H9 (cell line): ENCODE measurements around the gene BBS1. TPM values are rescaled to one million over a fixed set of nuclear protein-coding genes. Genes with fewer than 3 reads are reported as not detected.

Experiments used
- DNase-seq: peaks from one replicate; pipeline ENCODE4 v3.0.0-alpha.2; 2017
- H2AFZ ChIP-seq: one replicate; pipeline ENCODE4 v1.6.1; 2013; ENCODE audit warnings: mild to moderate bottlenecking, low read length, control low read depth, moderate library complexity
- H2AK5ac ChIP-seq: 2 replicates; pipeline ENCODE4 v1.6.1; 2013; ENCODE audit warnings: low read length, control low read depth, mixed read lengths; ENCODE audit not compliant: insufficient read length
- H2BK120ac ChIP-seq: one replicate; pipeline ENCODE4 v1.6.1; 2013; ENCODE audit warnings: low read depth, mild to moderate bottlenecking, low read length, control low read depth, inconsistent platforms; ENCODE audit not compliant: poor library complexity, severe bottlenecking
- H2BK12ac ChIP-seq: 2 replicates; pipeline ENCODE4 v1.6.1; 2013; ENCODE audit warnings: low read length, control low read depth, mixed read lengths, low read depth; ENCODE audit not compliant: insufficient read length
- H2BK15ac ChIP-seq: 2 replicates; pipeline ENCODE4 v1.6.1; 2013; ENCODE audit warnings: low read depth, low read length, control low read depth
- H2BK20ac ChIP-seq: one replicate; pipeline ENCODE4 v1.6.1; 2013; ENCODE audit warnings: low read depth, mild to moderate bottlenecking, low read length, control low read depth, inconsistent platforms; ENCODE audit not compliant: poor library complexity, severe bottlenecking
- H2BK5ac ChIP-seq: 2 replicates; pipeline ENCODE4 v1.6.1; 2013; ENCODE audit warnings: low read length, control low read depth, mixed read lengths; ENCODE audit not compliant: insufficient read length
- H3K14ac ChIP-seq: 2 replicates; pipeline ENCODE4 v1.6.1; 2013; ENCODE audit warnings: low read length, control low read depth; ENCODE audit not compliant: insufficient read depth
- H3K18ac ChIP-seq: 2 replicates; pipeline ENCODE4 v1.6.1; 2013; ENCODE audit warnings: low read depth, mild to moderate bottlenecking, mixed read lengths, low read length, control low read depth; ENCODE audit not compliant: insufficient read length
- H3K23ac ChIP-seq: 2 replicates; pipeline ENCODE4 v1.6.1; 2013; ENCODE audit warnings: low read length, control low read depth, mixed read lengths, low read depth; ENCODE audit not compliant: insufficient read length
- H3K23me2 ChIP-seq: 2 replicates; pipeline ENCODE4 v1.6.1; 2013; ENCODE audit warnings: low read depth, mild to moderate bottlenecking, mixed read lengths, low read length, control low read depth; ENCODE audit not compliant: insufficient read length, poor library complexity, severe bottlenecking
- H3K27ac ChIP-seq: 2 replicates; pipeline ENCODE4 v1.5.1; 2013; ENCODE audit warnings: low read length, control low read depth, mixed read lengths, low read depth; ENCODE audit not compliant: insufficient read length
- H3K27me3 ChIP-seq: 2 replicates; pipeline ENCODE4 v1.6.1; 2013; ENCODE audit warnings: low read length, control low read depth, inconsistent platforms; ENCODE audit not compliant: insufficient read depth
- H3K4ac ChIP-seq: 2 replicates; pipeline ENCODE4 v1.6.1; 2013; ENCODE audit warnings: low read depth, mild to moderate bottlenecking, control low read depth, inconsistent platforms, low read length, moderate library complexity
- H3K4me1 ChIP-seq: 2 replicates; pipeline ENCODE4 v1.6.1; 2013; ENCODE audit warnings: low read length, control low read depth, inconsistent platforms; ENCODE audit not compliant: insufficient read depth
- H3K4me2 ChIP-seq: 2 replicates; pipeline ENCODE4 v1.6.1; 2013; ENCODE audit warnings: low read length, control low read depth, mixed read lengths; ENCODE audit not compliant: insufficient read length, insufficient read depth
- H3K56ac ChIP-seq: 2 replicates; pipeline ENCODE4 v1.6.1; 2013; ENCODE audit warnings: low read depth, mild to moderate bottlenecking, mixed read lengths, low read length, control low read depth; ENCODE audit not compliant: insufficient read length
- H3K79me1 ChIP-seq: 2 replicates; pipeline ENCODE4 v1.6.1; 2013; ENCODE audit warnings: low read depth, mild to moderate bottlenecking, moderate library complexity, low read length, control low read depth, inconsistent platforms; ENCODE audit not compliant: insufficient read depth, poor library complexity, severe bottlenecking
- H3K79me2 ChIP-seq: 2 replicates; pipeline ENCODE4 v1.6.1; 2013; ENCODE audit warnings: low read length, control low read depth, inconsistent platforms; ENCODE audit not compliant: insufficient read depth
- H3K9ac ChIP-seq: 2 replicates; pipeline ENCODE4 v1.6.1; 2013; ENCODE audit warnings: low read length, control low read depth, mixed read lengths; ENCODE audit not compliant: insufficient read length; ENCODE audit errors: extremely low read depth
- H3K9me3 ChIP-seq: one replicate; pipeline ENCODE4 v1.6.1; 2013; ENCODE audit warnings: low read depth, low read length, inconsistent platforms; ENCODE audit not compliant: control insufficient read depth
- H3T11ph ChIP-seq: one replicate; pipeline ENCODE4 v1.6.1; 2013; ENCODE audit warnings: mild to moderate bottlenecking, low read length, control low read depth, inconsistent platforms
- H4K20me1 ChIP-seq: one replicate; pipeline ENCODE4 v1.6.1; 2013; ENCODE audit not compliant: control insufficient read depth, insufficient read length, insufficient read depth
- H4K5ac ChIP-seq: 2 replicates; pipeline ENCODE4 v1.6.1; 2013; ENCODE audit warnings: low read depth, mild to moderate bottlenecking, mixed read lengths, low read length, control low read depth; ENCODE audit not compliant: insufficient read length
- H4K8ac ChIP-seq: replicated peaks from 2 replicates; pipeline ENCODE4 v1.6.1; 2013; ENCODE audit warnings: low read length, control low read depth, mixed read lengths, low read depth; ENCODE audit not compliant: insufficient read length
- H4K91ac ChIP-seq: 2 replicates; pipeline ENCODE4 v1.6.1; 2013; ENCODE audit warnings: low read depth, mild to moderate bottlenecking, moderate library complexity, mixed read lengths, low read length, control low read depth; ENCODE audit not compliant: insufficient read length
- H3K27ac Mint-ChIP-seq, 3 experiments: 2 replicates in 2 of 3; 3 replicates in 1 of 3; pipeline ENCODE4 v1.8.0; 2020 to 2021; ENCODE audit warnings: mixed read lengths in 3 of 3, mild to moderate bottlenecking in 1 of 3, moderate library complexity in 1 of 3
- H3K27me3 Mint-ChIP-seq: 2 replicates; pipeline ENCODE4 v1.8.0; 2021; ENCODE audit warnings: low read depth, mild to moderate bottlenecking, moderate library complexity, mixed read lengths
- H3K36me3 Mint-ChIP-seq, 3 experiments: 2 replicates in 2 of 3; 3 replicates in 1 of 3; pipeline ENCODE4 v1.8.0; 2020 to 2021; ENCODE audit warnings: low read depth in 3 of 3, mixed read lengths in 3 of 3; ENCODE audit not compliant: insufficient read depth in 1 of 3
- H3K4me1 Mint-ChIP-seq, 2 experiments: 2 replicates each; pipeline ENCODE4 v1.8.0; 2020; ENCODE audit warnings: mixed read lengths in 2 of 2
- H3K4me3 Mint-ChIP-seq, 2 experiments: 2 replicates in 1 of 2; 3 replicates in 1 of 2; pipeline ENCODE4 v1.8.0; 2020 to 2021; ENCODE audit warnings: mild to moderate bottlenecking in 2 of 2, mixed read lengths in 2 of 2, moderate library complexity in 1 of 2
- H3K9me3 Mint-ChIP-seq, 2 experiments: 2 replicates in 1 of 2; 3 replicates in 1 of 2; pipeline ENCODE4 v1.8.0; 2020; ENCODE audit warnings: mild to moderate bottlenecking in 2 of 2, mixed read lengths in 2 of 2, moderate library complexity in 1 of 2
- WGBS: extraction: QIAGEN DNeasy Blood & Tissue Kit; methylation state at CpG from one replicate; pipeline ENCODE4 v1.1.7; 2013; ENCODE audit warnings: missing lambda C conversion rate, low lambda C conversion rate, mixed read lengths; ENCODE audit not compliant: insufficient read length; ENCODE audit errors: extremely low coverage; 5-methylcytosine and 5-hydroxymethylcytosine counted together
- total RNA-seq: library from RNA; stranded (reverse); gene quantifications from 2 replicates; pipeline ENCODE4 v1.2.1, GENCODE V29; 2021
- TF ChIP-seq, protein P1 (sequence below): fragments of 200-600 bp; sonication (generic); conservative IDR thresholded peaks from 3 replicates; pipeline ENCODE4 v1.8.0; 2021; ENCODE audit warnings: antibody characterized with exemption, mild to moderate bottlenecking

Gene BBS1
- total RNA-seq, 1 experiment from 2014 or later: 27.2 TPM

DNA sequence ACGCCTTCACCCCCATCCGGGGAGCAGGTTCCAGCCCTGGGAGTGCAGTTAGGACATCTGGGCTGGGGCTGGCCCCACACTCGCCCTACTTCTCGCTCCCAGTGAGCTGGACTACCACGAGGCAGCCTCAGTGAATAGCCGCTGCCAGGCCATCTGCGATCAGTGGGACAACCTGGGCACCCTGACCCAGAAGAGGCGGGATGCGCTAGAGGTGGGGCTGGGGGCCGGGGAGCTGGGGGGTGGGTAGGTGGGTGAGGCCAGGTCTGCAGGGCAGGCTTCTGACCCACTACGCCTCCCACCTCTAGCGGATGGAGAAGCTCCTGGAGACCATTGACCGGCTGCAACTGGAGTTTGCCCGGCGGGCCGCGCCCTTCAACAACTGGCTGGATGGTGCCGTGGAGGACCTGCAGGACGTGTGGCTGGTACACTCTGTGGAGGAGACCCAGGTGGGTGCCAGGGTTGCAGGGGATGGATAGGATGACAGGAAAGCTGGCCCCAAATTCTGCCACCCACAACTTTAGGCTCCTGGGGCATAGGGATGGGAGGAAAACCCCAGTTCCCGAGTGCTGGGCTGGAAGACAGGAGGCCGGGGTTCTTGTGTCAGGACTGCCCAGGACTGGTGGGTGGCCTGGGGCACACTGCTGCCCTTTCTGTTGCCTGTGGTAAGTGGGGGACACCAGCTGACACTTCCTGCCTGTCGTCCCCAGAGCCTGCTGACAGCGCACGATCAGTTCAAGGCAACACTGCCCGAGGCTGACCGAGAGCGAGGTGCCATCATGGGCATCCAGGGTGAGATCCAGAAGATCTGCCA, 49.6 kb downstream of the BBS1 start:
- WGBS: no CpG with 5 or more reads among the region's 27 CpGs
- Histone ChIP-seq H3K27ac (no peak overlapping the region), H3K4ac (no peak overlapping the region), H2BK12ac (no peak overlapping the region), H3T11ph (no peak overlapping the region), H3K27me3 (no peaks in the 10 kb centered on the region), H3K18ac (no peak overlapping the region), H3K56ac (no peak overlapping the region), H3K79me2 (no peaks in the 10 kb centered on the region), H4K20me1 (no peaks in the 10 kb centered on the region), H2BK120ac (no peak overlapping the region), H3K23ac (no peak overlapping the region), H2BK5ac (no peak overlapping the region), H3K9me3 (no peaks in the 10 kb centered on the region), H4K5ac (no peak overlapping the region), H4K8ac (no peak overlapping the region), H3K4me1 (no peaks in the 10 kb centered on the region), H2BK20ac (no peak overlapping the region), H3K79me1 (no peaks in the 10 kb centered on the region), H4K91ac (no peak overlapping the region), H2BK15ac (no peak overlapping the region), H2AK5ac (no peak overlapping the region), H3K23me2 (peaks cover 2% of the 10 kb centered on the region), H3K4me2 (no peak overlapping the region), H3K9ac (no peak overlapping the region), H3K14ac (no peak overlapping the region), H2AFZ (no peak overlapping the region)
- Mint-ChIP-seq H3K9me3 (no peaks in the 10 kb centered on the region), H3K27me3 (peaks cover 2% of the 10 kb centered on the region; the same call in 1 of the 2 replicates), H3K4me1 (peaks cover 2 to 8% of the 10 kb centered on the region in 2 experiments; a peak in 3 of 4 replicates), H3K4me3 (no peak overlapping the region), H3K36me3 (peaks cover 18 to 80% (median 77%) of the 10 kb centered on the region in 3 experiments), H3K27ac (no peak overlapping the region)
- TF ChIP-seq, protein P1, sequence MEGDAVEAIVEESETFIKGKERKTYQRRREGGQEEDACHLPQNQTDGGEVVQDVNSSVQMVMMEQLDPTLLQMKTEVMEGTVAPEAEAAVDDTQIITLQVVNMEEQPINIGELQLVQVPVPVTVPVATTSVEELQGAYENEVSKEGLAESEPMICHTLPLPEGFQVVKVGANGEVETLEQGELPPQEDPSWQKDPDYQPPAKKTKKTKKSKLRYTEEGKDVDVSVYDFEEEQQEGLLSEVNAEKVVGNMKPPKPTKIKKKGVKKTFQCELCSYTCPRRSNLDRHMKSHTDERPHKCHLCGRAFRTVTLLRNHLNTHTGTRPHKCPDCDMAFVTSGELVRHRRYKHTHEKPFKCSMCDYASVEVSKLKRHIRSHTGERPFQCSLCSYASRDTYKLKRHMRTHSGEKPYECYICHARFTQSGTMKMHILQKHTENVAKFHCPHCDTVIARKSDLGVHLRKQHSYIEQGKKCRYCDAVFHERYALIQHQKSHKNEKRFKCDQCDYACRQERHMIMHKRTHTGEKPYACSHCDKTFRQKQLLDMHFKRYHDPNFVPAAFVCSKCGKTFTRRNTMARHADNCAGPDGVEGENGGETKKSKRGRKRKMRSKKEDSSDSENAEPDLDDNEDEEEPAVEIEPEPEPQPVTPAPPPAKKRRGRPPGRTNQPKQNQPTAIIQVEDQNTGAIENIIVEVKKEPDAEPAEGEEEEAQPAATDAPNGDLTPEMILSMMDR: no peak
- no peak for DNase-seq
